HG03432 (cell line): ENCODE measurements around the gene CAPZA3.
"Not testable (repeated sequence)": the region's sequence is repeated elsewhere in the genome, so short reads cannot be mapped to it uniquely, and the experiment has no call there.

Experiments
- ATAC-seq: cut with Tn5 transposase; IDR thresholded peaks from one replicate; pipeline ENCODE4 v1.9.1; 2021; ENCODE audit warnings: mild to moderate bottlenecking, moderate library complexity; ENCODE audit not compliant: unreplicated experiment

CAPZA3 gene, protein sequence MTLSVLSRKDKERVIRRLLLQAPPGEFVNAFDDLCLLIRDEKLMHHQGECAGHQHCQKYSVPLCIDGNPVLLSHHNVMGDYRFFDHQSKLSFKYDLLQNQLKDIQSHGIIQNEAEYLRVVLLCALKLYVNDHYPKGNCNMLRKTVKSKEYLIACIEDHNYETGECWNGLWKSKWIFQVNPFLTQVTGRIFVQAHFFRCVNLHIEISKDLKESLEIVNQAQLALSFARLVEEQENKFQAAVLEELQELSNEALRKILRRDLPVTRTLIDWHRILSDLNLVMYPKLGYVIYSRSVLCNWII

DNA sequence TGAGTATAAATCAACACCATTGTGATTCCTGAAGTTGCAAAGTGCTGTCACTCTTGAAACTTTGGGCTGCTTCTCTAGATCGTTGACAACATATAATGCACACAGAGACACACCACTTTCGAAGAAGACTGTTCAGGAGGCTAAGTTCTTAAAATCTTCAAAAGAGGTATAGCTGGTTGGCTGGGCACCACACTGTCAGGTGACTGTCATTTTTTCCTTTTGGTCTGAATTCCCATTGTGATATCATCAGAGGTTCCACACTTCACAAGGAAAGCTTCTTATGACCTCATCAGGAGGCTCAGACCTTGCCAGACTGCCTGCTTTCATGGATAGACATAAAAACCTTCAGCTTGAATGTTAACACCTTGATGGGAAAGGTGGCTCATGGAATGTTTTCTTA lies at the start of gene CAPZA3, which contains the start of gene PLCZ1:
TSS of gene CAPZA3 (plus strand) at position 301 of the 400 bp plus-strand sequence. CDS start 150 bp downstream, outside the sequence.
TSS of gene PLCZ1 (minus strand) at position 194 of the 400 bp plus-strand sequence. CDS start 641 bp downstream, outside the sequence.
- ATAC-seq, result no peak

DNA sequence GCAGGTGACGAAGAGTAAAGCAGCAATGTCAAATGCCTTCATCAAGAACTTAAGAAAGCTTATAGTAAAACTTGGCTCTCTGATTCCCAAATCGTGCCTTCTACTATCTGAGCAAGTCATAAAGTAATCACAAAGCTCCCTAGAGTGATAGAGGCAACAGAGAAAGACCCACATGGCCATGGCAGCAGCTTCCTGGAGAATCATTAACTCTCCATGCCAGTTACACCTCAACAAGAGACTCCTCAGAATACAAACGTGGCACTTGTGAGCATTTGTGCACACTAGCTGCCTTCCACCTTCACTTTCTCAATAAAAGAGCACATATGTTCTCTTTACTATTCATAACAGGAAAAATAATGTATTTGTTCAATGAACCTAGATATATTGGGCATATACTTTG lies 48.1 kb upstream of the CAPZA3 start:
- no peak for ATAC-seq

DNA sequence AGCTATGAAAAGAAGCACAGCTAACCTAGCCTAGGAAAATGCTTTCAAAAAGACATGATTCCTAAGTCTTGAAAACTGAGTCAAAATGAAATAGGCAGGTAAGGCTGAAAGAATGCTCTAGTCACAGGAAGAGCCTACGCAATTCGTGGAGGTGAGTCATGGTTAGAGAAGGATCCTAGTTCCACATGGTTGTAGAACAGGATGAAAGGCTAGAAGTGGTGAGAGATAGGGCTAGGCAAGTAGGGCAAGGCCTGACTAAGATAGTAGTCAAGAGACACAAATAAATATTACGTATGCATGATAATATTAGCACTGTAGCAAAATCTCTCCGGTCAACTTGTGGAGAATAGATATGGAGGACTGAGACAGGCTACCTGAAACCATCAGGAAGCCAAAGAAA lies 47.3 kb upstream of the CAPZA3 start:
- no peak for ATAC-seq

DNA sequence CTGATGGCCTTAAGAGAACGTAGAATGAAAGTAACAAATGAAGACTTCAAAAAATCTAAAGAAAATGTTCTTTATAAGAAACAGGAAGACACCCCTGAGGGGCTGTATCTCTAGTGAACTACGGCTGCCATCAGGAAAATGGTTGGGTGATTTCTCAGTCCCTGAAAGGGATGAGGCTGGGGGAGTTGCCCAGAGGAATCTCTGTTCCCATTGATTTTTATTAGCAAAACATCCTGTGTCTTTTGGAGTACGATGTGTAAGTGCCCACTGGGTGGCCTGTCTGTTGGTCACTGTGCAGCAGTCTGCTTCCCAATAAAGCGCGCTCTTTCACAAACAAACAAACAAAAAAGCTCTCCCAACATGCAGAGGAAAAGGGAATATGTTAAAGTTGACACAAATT lies 43.9 kb upstream of the CAPZA3 start:
- ATAC-seq, result not testable (repeated sequence)

DNA sequence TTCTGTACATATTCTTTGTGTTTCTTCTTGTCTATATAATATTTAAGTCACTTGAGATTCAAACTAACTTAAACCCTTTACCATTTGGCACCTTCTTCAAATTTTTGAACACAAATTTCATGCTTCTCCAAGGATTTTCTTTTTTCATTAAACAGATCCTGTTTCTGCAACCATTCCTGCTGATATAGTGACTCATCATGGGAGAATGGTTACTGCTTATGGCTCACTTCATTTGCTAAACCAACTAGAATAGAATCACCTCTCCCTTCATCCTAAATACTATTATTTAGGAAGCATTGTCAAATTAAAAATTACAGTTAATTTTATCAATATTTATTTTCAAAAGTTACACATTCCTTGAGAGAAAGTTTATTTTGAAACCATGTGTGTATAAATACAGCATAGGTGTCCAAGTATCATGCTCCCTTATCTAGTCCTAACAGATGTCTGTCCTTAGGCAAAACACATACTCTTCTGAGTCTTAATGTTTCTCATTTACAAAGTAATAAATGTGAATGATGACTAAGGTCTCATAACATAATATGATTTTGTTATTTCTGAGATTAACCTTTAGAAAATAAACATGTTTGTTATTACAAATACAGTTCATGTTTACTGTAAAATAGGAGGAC lies 40.8 kb upstream of the CAPZA3 start:
- no peak for ATAC-seq

DNA sequence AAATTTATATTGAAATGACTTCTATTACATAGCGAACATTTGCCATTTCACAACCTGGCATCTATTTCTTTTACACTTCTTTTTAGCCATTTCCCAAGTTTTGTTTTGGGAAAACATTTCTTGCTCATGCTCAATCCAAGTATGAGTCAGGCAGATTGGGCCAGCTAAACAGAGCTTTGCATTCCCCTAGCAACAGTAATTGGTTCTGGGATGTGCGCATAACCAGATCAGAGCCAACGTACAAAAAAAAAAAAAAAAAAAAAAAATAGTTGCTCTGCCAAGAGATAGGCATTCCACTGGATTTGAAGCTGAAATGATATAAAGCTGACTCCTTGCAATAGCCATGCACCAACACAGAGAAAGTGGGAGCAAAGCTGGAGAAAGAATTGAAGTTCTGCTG lies 37.6 kb upstream of the CAPZA3 start:
- no peak for ATAC-seq

DNA sequence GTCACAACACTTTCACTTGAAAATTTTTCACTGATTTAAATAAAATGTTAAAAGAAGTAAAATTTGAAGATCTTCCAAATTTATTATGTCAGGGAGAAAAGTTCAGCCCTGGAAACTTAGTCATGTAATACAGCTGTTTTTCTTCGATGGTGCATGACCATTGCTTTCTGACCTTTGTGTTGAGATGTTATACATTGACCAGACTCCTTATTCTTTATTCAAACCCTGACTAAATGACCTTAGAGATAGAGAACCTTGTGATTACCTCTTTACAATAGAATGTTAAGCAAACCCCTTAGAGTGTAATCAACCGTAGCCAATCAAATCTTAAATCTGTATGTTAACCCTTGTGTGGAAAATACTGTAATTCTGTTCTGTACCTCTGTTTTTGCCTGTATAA lies 34.6 kb upstream of the CAPZA3 start:
- no peak for ATAC-seq

DNA sequence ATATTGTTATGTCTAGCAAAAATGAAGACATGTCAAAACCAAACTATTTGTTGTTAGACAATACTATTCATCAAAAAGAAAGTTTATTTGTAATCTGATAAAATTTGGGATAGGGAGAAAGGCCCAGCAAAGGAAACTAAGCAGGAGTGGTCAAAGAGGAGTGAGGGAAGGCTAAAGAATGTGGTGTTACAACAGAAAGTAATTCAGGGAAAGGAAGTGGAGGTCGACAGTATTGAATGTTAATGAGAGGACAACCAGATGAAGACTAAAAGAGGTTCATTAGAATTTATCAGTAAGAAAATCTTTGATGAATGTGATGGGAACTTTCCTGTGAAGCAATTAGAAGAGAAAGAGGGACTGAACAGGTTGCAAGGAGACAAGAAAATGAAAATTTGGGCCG lies 34.0 kb upstream of the CAPZA3 start:
- ATAC-seq, result no peak

DNA sequence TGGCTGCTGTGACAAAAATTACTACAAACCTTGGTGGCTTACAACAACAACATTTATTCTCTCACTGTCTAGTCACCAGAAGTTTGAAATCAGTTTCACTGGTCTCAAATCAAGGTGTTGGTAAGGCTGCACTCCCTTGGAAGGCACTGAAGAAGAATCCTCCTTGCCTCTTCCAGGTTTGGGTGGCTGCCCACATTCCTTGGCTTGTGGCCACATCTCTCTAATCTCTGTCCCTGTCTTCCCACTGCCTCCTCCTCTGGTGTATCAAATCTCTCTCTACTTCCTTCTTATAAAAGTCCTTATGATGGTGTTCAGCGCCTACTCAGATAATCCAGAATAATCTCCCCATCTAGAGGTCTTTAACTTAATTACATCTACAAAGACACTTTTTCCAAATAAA lies 31.1 kb upstream of the CAPZA3 start:
- no peak for ATAC-seq

DNA sequence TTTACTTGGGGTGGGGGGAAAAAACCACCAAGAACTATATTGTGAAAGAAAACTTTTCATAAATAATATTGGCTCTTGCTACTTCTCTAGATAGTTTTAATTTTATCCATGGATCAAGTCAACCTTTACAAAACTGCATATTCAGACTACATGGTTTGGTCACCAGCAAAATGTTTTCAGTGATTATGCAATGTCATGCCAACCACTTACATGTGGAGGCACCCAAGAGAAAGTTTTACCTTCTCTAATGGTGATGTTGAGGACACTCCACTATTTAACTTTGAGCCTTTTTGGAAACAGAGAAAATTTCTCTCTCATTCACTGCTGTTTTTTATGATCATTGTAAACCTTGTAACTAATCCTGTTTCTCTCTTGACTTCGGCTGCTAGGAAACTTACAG lies 21.7 kb upstream of the CAPZA3 start:
- ATAC-seq, result no peak

DNA sequence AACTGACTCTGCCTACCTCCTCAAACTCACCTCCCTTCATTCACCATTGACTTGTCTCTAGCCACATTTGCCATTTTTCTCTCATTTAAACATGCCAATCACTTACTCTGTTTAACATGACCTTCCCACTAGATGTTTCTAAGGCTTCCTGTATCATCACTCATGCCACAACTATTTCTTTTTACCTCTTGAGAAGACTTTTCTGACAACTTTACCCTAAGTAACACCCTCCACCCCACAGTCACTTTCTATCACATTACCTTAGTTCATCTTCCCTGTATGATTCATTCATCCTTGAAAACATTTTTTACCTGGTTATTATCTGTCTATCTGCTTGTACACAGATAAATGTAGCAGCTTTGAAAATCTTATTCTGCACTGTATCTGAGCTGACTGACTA lies 19.5 kb upstream of the CAPZA3 start:
- no peak for ATAC-seq

DNA sequence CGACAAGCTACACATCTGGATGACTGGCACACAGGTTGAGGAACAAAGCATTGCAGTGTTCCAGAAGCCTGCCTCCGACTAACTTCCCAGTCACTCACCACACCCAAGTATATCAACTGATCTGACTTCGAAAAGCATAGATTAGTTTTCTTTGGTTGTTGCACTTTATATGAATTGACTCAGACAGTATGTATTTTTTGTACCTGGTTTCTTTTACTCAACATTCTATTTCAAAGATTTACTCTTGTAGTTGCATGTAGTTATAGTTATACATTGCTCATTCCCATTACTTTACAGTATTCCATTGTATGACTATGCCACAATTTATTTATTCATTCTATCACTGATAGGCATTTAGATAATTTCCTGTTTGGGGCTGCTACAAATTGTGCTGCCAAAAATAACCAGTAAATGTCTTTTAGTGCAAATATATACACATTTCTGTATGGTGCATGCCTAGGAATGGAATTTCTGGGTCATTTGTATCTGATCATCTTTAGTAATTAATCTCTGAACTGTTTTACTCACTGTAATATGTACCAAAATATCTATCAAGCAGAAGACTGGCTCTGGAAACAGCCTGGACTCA lies 17.9 kb upstream of the CAPZA3 start:
- no peak for ATAC-seq

DNA sequence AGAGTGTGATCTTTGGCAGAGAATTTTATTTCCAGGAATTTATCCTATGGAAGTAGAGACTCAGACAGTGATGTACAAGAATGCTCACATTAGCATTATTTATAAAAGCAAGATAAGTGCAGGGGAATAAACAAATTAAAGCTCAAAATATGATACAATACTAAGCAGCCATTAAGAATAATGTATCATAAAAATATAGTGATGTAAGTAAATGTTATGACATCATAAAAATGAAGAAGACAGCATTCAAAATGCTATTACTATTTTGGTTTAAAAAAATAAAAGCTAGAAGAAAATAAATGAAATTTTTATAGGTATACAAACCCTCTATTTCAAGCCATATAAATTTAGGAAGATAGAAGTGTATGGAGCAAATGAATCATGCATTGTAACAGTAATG lies 17.2 kb upstream of the CAPZA3 start:
- ATAC-seq, result no peak

DNA sequence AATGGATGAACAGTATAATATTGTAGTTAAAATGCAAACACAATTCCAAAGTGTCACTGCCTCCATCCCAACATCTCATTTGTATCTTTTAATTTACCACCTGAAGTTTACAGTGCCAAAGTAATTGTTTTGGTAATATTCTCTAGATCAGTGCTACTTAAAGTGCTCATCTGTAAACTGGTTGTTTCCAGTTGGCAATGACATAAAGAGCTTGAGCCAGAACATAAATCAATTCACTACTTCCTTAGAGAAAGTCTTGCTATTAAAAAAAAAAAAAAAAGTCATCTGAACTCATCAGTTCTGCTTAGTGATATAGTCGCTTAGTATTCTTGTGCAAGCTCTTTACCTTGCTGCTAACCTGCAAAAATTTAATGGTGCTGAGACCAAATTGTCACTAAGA lies 16.5 kb upstream of the CAPZA3 start:
- ATAC-seq, result no peak

DNA sequence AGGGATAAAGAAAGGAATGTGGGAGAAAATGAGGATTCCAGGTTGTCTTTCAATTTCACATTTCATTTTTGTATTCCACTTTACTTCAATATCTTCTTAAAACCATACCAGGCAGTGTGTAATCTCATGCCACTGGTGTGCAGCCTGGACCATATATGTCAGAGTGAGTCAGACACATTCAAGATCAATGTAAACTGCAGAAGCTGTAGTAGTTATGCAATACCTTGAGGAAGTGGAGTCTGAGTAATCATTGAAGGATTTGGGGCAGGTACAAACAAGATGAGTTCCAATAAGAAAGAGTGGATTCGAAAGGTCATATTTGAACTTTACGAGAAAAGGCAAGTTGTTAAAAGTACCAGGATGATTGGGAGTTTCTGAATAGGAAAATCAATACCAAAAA lies 14.2 kb upstream of the CAPZA3 start:
- no peak for ATAC-seq

DNA sequence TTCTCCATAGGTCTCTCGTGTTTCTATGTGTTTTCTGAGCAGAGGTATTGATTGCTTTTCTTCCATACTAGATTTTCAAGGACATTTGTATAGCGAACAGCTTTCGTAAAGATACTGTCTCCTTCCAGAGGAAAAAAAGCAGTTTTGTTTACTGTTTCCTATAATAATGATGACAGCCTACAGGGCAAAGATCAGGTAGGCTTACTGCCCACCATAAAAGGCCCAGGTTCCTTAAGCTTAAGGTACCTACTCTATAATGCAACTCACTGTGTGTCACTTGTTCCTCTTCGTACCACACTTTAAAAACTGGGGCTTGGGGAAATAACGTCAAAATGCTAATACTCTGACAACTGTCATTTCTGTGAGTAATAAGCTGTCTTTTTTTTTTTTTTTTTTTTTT lies 6.8 kb upstream of the CAPZA3 start:
- no peak for ATAC-seq

DNA sequence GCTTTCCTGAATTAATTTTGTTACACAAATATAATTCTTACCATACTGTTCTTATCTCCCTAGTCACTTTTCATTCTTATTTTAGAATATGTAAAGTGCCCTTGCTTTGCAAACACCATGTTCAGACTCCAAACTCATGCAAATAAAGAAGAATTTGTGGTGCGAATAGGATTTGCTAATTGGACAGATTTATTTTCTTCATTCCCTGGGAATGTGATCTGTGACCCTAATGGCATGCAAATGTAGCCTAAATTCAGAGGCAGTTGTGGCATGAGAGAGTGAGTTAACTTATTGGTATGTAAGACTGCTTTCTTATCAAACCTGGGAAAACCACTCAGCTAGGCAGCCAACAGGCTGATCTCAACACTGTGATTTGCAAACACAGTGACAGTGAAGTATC lies 10.0 kb downstream of the CAPZA3 start:
- no peak for ATAC-seq

DNA sequence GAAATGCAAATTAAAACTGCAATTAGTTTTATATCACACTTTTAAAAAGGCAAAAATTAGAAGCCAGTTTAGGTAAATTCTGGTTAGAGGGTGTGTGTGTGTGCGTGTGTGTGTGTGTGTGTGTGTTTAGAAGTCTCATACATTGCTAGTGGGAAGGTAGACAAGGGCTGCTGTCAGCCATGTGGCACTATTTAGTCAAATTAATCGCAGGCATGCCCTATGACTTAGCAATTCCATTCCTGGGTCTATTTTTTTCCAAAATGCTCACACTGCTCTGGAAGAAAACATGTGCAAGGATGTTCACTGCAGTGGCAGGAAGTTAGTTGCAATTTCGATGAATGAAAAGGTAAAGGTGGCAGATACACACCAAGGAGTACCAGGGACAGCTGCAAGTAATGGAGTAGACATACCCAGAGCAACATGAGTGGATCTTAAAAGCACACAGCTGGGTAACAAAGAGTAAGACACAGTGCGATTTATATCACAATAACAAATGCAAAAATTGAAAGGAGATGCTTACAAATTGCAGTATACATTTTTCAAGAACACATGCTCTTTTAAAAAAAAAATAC lies 11.6 kb downstream of the CAPZA3 start:
- no peak for ATAC-seq

DNA sequence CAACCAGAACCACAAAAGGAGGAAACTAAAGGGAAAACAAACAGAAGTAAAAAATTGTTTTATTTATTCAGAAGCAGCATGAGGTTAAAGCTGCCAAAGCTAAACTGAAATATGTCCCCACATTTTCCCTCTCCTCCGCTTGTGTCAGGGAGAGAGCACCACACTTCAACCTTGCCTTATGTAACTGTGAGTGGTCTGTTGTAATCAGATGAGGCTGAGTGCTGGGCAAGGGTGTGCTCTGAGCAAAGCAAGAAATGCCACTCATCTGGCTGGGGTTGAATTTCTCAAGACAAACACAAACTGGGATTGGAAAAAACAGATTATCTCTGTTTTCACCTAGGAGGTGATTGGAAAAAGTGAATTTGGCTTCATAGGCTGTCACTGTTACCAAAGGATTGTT lies 12.2 kb downstream of the CAPZA3 start:
- no peak for ATAC-seq

DNA sequence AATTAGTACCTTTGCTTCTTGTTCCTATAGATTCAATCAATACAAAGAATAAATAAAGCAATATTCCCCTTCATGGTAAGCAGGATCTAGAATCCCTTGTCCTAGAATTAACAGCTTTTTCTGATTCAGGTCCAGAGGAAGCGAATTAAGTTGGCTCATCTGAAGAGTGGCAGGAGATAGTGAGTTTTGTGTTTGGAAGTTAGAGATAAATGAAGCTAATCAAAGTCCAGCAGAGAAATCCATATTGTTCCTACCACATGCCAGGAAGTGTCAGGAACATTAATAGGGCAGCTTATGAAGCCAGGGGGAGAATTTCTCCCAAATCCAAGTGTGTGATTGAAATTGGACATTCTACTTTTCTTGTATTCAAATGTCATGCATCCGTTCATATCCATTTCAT lies 13.9 kb downstream of the CAPZA3 start:
- ATAC-seq, result no peak

DNA sequence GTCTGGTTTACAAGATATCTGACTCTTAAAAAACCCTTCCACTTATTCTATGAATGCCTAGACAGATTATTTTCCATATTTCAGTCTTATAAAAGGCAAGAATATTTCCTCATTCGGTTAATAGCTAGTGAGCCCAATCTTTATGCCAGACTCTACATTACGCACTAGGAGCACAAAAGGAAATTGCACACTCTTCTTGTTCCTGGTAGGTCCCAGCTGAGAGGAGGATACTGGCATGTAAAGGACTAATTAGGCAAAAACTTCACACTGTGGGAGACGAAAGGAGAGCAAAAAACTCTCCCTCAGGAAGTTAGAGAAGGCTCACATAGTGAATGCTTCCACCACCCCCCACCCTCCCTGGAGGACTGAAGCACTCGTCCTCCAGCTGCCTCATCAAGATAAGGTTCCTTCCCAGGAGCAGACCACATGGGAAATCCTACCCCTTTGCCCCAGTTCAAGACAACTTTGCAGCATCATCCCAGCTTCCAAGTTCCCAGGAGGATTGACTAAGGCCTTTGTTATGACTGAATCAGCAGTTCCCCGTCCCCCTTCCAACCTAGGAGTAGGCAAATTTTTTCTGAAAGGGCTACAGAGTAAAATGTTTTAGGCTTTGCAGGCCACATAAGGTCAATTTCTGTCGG lies 14.5 kb downstream of the CAPZA3 start:
- no peak for ATAC-seq

DNA sequence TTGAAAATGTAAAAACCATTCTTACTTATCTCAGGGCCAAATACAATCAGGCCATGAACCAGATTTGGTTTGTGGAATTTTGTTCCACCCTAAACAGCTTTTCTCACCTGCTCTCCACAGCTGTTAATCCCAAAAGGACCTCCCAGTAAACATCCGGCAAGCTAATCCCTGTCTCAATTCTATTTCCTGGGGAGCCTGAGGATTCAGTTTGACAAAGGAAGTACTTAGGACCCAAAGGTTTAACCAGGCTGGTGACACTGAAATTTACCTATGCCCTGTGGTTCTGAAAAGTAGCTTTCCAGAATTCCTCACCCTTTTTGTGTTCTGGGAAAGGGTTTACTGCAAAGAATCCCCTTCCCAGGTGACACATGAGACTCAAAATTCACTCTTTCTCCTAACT lies 15.0 kb downstream of the CAPZA3 start:
- ATAC-seq, result no peak
